Measurements from ENCODE around the gene EFTUD2.

DNA sequence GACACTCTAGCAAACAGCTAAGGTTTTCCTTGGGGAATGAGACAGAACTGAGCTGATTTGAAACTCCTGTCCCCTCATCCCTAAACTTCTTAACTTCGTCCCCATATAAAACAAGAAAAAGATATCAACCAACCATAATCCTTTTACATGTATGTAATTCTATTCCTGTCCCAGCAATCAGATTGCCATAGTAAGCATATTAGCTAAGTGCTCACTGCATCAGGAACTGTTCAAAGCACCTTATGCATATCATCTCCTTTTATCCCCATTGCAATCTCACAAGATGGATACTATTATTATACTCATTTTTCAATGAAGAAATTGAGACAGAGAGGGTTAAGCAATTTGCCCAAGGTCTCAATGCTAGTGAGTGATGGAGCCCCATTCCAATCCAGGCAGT lies 41.5 kb upstream of the EFTUD2 start:
- TF ChIP-seq POLR2A (IDR thresholded peaks at IDR 0.05), result no peak
- TF ChIP-seq CTCF (IDR thresholded peaks at IDR 0.05 in 8 of 11, conservative IDR thresholded peaks at IDR 0.05 in 3 of 11), result no peak
- TF ChIP-seq POLR2AphosphoS5 (IDR thresholded peaks at IDR 0.05), result no peak
